A549 (cell line): Measurements from ENCODE around the gene AUH.

Experiments used
- BHLHE40 ChIP-seq: IDR thresholded peaks from 2 replicates; pipeline ENCODE4 v1.6.1; 2012; ENCODE audit warnings: low read depth, low read length, inconsistent platforms
- CBX2 ChIP-seq: fragments of 200-600 bp; sonication (generic); IDR thresholded peaks from 2 replicates; pipeline ENCODE4 v1.6.1; 2016; ENCODE audit warnings: low read depth, mild to moderate bottlenecking, borderline replicate concordance
- CEBPB ChIP-seq, 2 experiments: fragments of >200 bp in 1 of 2; sonication (Bioruptor Twin) in 1 of 2; formaldehyde crosslinking in 1 of 2; IDR thresholded peaks; 2 replicates each; pipeline ENCODE4 v1.6.1; 2012 to 2016
- MAFK ChIP-seq: fragments of 450-650 bp; IDR thresholded peaks from 2 replicates; pipeline ENCODE4 v1.6.1; 2014; ENCODE audit not compliant: partially characterized antibody
- NR3C1 ChIP-seq: fragments of >200 bp; sonication (Bioruptor Twin); formaldehyde crosslinking; IDR thresholded peaks from 3 replicates; pipeline ENCODE4 v1.6.1; 2017
- RFX5 ChIP-seq: fragments of 450-650 bp; IDR thresholded peaks from 2 replicates; pipeline ENCODE4 v1.7.1; 2014; ENCODE audit warnings: antibody characterized with exemption, mild to moderate bottlenecking, moderate library complexity
- TP53 ChIP-seq: fragments of 250-450 bp; sonication (Bioruptor Pico); IDR thresholded peaks from 2 replicates; pipeline ENCODE4 v1.5.0; 2021; ENCODE audit warnings: mild to moderate bottlenecking, moderate library complexity
- TF ChIP-seq, protein P1 (sequence below): fragments of >200 bp; sonication (Bioruptor Twin); formaldehyde crosslinking; IDR thresholded peaks from 3 replicates; pipeline ENCODE4 v1.5.1; 2016
- TF ChIP-seq, protein P2 (sequence below): fragments of 150-350 bp; IDR thresholded peaks from 2 replicates; pipeline ENCODE4 v1.6.1; 2014; ENCODE audit warnings: low read depth, mild to moderate bottlenecking, low read length
- TF ChIP-seq, protein P3 (sequence below): fragments of 200-600 bp; sonication (generic); IDR thresholded peaks from 2 replicates; pipeline ENCODE4 v1.6.1; 2016; ENCODE audit warnings: antibody characterized with exemption, mild to moderate bottlenecking, moderate library complexity
- TF ChIP-seq, protein P4 (sequence below): IDR thresholded peaks from 2 replicates; pipeline ENCODE4 v1.6.1; 2012

DNA sequence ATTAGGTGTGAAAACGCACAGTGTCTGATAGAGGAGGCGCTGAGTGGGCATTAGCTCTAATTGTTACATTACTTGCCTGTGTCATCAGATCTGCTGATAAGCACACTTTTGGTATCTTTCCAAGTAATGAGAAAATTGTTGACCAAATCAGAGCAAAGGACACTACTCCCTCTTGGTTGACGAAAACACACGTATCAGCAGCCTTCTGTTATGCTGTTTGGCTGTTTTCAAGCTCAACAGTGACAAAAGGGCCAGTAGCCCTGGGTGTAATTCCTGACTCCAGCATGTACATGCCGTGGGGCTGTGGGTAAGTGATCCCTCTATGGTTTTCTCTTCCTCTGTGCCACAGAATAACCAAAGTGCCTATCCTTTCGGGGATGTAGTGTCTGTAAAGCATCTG lies 151.4 kb downstream of the AUH start:
- TF ChIP-seq BHLHE40 (no peak), TP53 (no peak), NR3C1 (no peak), CBX2 (no peak), MAFK (no peak), CEBPB (IDR thresholded peaks at IDR 0.05) (no peak), RFX5 (no peak)
- TF ChIP-seq, protein P1, sequence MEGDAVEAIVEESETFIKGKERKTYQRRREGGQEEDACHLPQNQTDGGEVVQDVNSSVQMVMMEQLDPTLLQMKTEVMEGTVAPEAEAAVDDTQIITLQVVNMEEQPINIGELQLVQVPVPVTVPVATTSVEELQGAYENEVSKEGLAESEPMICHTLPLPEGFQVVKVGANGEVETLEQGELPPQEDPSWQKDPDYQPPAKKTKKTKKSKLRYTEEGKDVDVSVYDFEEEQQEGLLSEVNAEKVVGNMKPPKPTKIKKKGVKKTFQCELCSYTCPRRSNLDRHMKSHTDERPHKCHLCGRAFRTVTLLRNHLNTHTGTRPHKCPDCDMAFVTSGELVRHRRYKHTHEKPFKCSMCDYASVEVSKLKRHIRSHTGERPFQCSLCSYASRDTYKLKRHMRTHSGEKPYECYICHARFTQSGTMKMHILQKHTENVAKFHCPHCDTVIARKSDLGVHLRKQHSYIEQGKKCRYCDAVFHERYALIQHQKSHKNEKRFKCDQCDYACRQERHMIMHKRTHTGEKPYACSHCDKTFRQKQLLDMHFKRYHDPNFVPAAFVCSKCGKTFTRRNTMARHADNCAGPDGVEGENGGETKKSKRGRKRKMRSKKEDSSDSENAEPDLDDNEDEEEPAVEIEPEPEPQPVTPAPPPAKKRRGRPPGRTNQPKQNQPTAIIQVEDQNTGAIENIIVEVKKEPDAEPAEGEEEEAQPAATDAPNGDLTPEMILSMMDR, result no peak
- TF ChIP-seq, protein P2, sequence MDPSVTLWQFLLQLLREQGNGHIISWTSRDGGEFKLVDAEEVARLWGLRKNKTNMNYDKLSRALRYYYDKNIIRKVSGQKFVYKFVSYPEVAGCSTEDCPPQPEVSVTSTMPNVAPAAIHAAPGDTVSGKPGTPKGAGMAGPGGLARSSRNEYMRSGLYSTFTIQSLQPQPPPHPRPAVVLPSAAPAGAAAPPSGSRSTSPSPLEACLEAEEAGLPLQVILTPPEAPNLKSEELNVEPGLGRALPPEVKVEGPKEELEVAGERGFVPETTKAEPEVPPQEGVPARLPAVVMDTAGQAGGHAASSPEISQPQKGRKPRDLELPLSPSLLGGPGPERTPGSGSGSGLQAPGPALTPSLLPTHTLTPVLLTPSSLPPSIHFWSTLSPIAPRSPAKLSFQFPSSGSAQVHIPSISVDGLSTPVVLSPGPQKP, result no peak
- TF ChIP-seq, protein P3, sequence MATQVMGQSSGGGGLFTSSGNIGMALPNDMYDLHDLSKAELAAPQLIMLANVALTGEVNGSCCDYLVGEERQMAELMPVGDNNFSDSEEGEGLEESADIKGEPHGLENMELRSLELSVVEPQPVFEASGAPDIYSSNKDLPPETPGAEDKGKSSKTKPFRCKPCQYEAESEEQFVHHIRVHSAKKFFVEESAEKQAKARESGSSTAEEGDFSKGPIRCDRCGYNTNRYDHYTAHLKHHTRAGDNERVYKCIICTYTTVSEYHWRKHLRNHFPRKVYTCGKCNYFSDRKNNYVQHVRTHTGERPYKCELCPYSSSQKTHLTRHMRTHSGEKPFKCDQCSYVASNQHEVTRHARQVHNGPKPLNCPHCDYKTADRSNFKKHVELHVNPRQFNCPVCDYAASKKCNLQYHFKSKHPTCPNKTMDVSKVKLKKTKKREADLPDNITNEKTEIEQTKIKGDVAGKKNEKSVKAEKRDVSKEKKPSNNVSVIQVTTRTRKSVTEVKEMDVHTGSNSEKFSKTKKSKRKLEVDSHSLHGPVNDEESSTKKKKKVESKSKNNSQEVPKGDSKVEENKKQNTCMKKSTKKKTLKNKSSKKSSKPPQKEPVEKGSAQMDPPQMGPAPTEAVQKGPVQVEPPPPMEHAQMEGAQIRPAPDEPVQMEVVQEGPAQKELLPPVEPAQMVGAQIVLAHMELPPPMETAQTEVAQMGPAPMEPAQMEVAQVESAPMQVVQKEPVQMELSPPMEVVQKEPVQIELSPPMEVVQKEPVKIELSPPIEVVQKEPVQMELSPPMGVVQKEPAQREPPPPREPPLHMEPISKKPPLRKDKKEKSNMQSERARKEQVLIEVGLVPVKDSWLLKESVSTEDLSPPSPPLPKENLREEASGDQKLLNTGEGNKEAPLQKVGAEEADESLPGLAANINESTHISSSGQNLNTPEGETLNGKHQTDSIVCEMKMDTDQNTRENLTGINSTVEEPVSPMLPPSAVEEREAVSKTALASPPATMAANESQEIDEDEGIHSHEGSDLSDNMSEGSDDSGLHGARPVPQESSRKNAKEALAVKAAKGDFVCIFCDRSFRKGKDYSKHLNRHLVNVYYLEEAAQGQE, result no peak
- TF ChIP-seq, protein P4, sequence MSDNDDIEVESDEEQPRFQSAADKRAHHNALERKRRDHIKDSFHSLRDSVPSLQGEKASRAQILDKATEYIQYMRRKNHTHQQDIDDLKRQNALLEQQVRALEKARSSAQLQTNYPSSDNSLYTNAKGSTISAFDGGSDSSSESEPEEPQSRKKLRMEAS, result no peak
